HepG2 (cell line): ENCODE measurements around the gene BHMT. TPM values are rescaled to one million over a fixed set of nuclear protein-coding genes. Genes with fewer than 3 reads are reported as not detected.

Experiments
- ATAC-seq: fragments of 200-7000 bp; cut with Tn5 transposase; 3 replicates; pipeline ENCODE4 v1.9.1; 2020; ENCODE audit warnings: mild to moderate bottlenecking, moderate library complexity
- BruUV-seq: library from RNA; stranded (reverse); fragments of 400-500 nt; replicated peaks from 2 replicates; lab custom pipeline; 2021; lab: Mats Ljungman, UMichigan
- CTCF ChIA-PET: fragments of 300-600 bp; formaldehyde crosslinking; extraction: SDS; loops from one replicate; lab custom pipeline; 2021; ENCODE audit warnings: low total read pairs, inconsistent platforms, low intra/inter-chr PET ratio; lab: Yijun Ruan, JAX
- POLR2A ChIA-PET: fragments of 350-600 bp; sonication (Branson Sonifier 250); formaldehyde crosslinking; loops from one replicate; lab custom pipeline; 2020; ENCODE audit warnings: antibody characterized with exemption, inconsistent platforms; lab: Yijun Ruan, JAX
- DNase-seq: peaks from one replicate; pipeline ENCODE4 v3.0.0-alpha.2; 2015; ENCODE audit warnings: low spot score
- FAIRE-seq: peaks from 3 replicates; lab custom pipeline; 2011; peaks lifted over from hg19 to GRCh38; lab: Jason Lieb, UNC
- H2AFZ ChIP-seq: one replicate; pipeline ENCODE4 v1.6.1; 2011; ENCODE audit warnings: low read length, inconsistent platforms
- H3K27ac ChIP-seq: fragments of 300-600 bp; 3 replicates; pipeline ENCODE4 v1.8.0; 2011; ENCODE audit warnings: mixed run types, mild to moderate bottlenecking, mixed read lengths, low read length, inconsistent platforms; ENCODE audit not compliant: insufficient read depth; ENCODE audit errors: extremely low read length
- H3K27me3 ChIP-seq, 2 experiments: fragments of 200-600 bp in 1 of 2; 2 replicates in 1 of 2; 3 replicates in 1 of 2; pipeline versions ENCODE4 v1.6.0 to v1.8.0; 2011; ENCODE audit warnings: low read length in 2 of 2, mild to moderate bottlenecking in 2 of 2, moderate library complexity in 2 of 2, inconsistent platforms in 1 of 2; ENCODE audit not compliant: insufficient read depth in 2 of 2, control insufficient read depth in 1 of 2
- H3K36me3 ChIP-seq, 2 experiments: fragments of 200-600 bp in 1 of 2; replicated peaks in 1 of 2; 2 replicates in 1 of 2; 3 replicates in 1 of 2; pipeline versions ENCODE4 v1.5.1 to v1.8.0; 2011; ENCODE audit warnings: low read length in 2 of 2, inconsistent platforms in 1 of 2; ENCODE audit not compliant: insufficient read depth in 2 of 2, control insufficient read depth in 1 of 2
- H3K4me1 ChIP-seq: 2 replicates; pipeline ENCODE4 v1.5.1; 2012; ENCODE audit warnings: low read length, inconsistent platforms; ENCODE audit not compliant: insufficient read depth
- H3K4me2 ChIP-seq: 2 replicates; pipeline ENCODE4 v1.6.0; 2011; ENCODE audit warnings: low read depth, low read length, inconsistent platforms
- H3K4me3 ChIP-seq, 3 experiments: fragments of 200-600 bp in 1 of 3; sonication (generic), shearing (Covaris generic) in 1 of 3; replicated peaks in 1 of 3; 2 replicates each; pipeline ENCODE4 v1.5.1; 2011 to 2016; ENCODE audit warnings: low read length in 3 of 3, inconsistent platforms in 2 of 3, low read depth in 2 of 3, mild to moderate bottlenecking in 2 of 3, control low read depth in 1 of 3, mixed read lengths in 1 of 3; ENCODE audit not compliant: insufficient read depth in 1 of 3
- H3K79me2 ChIP-seq: one replicate; pipeline ENCODE4 v1.6.1; 2011; ENCODE audit warnings: low read length, inconsistent platforms; ENCODE audit not compliant: insufficient read depth
- H3K9ac ChIP-seq: 2 replicates; pipeline ENCODE4 v1.6.0; 2011; ENCODE audit warnings: mild to moderate bottlenecking, low read depth, low read length, inconsistent platforms; ENCODE audit not compliant: insufficient read depth
- H3K9me3 ChIP-seq: 2 replicates; pipeline ENCODE4 v1.5.1; 2012; ENCODE audit warnings: mild to moderate bottlenecking, low read length
- H4K20me1 ChIP-seq: 2 replicates; pipeline ENCODE4 v1.6.0; 2011; ENCODE audit warnings: inconsistent platforms, mild to moderate bottlenecking, low read length, moderate library complexity; ENCODE audit not compliant: insufficient read depth
- EED ChIP-seq: sonication (generic); formaldehyde crosslinking; IDR thresholded peaks from 2 replicates; pipeline ENCODE4 v1.5.0; 2020; ENCODE audit warnings: mild to moderate bottlenecking, missing genetic modification reagents
- HDAC6 ChIP-seq: fragments of 200-600 bp; sonication (generic); IDR thresholded peaks from 2 replicates; pipeline ENCODE4 v1.7.0; 2017; ENCODE audit warnings: mild to moderate bottlenecking, antibody characterized with exemption, low read length, low read depth
- HOXA5 ChIP-seq: sonication (generic); formaldehyde crosslinking; IDR thresholded peaks from 2 replicates; pipeline ENCODE4 v1.4.0; 2020; ENCODE audit warnings: missing genetic modification reagents
- KMT2A ChIP-seq: sonication (generic); formaldehyde crosslinking; IDR thresholded peaks from 2 replicates; pipeline ENCODE4 v1.4.0; 2020; ENCODE audit warnings: missing genetic modification reagents
- REL ChIP-seq: sonication (generic); formaldehyde crosslinking; conservative IDR thresholded peaks from 2 replicates; pipeline ENCODE4 v1.8.0; 2022; ENCODE audit warnings: mild to moderate bottlenecking, missing genetic modification reagents, moderate library complexity
- SATB2 ChIP-seq: sonication (generic); formaldehyde crosslinking; IDR thresholded peaks from 2 replicates; pipeline ENCODE4 v1.5.0; 2020; ENCODE audit warnings: missing genetic modification reagents
- SETDB1 ChIP-seq: sonication (generic); formaldehyde crosslinking; IDR thresholded peaks from 2 replicates; pipeline ENCODE4 v1.5.1; 2020; ENCODE audit warnings: missing genetic modification reagents, mild to moderate bottlenecking, borderline replicate concordance
- SMARCC2 ChIP-seq: fragments of 450-650 bp; IDR thresholded peaks from 2 replicates; pipeline ENCODE4 v1.6.1; 2017; ENCODE audit warnings: antibody characterized with exemption, mild to moderate bottlenecking
- SPEN ChIP-seq: sonication (generic); formaldehyde crosslinking; IDR thresholded peaks from 2 replicates; pipeline ENCODE4 v1.5.1; 2020; ENCODE audit warnings: low read depth, mild to moderate bottlenecking, missing genetic modification reagents
- SSRP1 ChIP-seq: IDR thresholded peaks from 2 replicates; pipeline ENCODE4 v1.6.1; 2016; ENCODE audit warnings: control low read depth
- ZNF232 ChIP-seq: sonication (generic); formaldehyde crosslinking; IDR thresholded peaks from 2 replicates; pipeline ENCODE4 v1.4.0; 2020; ENCODE audit warnings: missing genetic modification reagents, borderline replicate concordance
- ZNF30 ChIP-seq: sonication (generic); formaldehyde crosslinking; IDR thresholded peaks from 2 replicates; pipeline ENCODE4 v1.5.0; 2020; ENCODE audit warnings: mild to moderate bottlenecking, missing genetic modification reagents
- ZNF83 ChIP-seq: sonication (generic); formaldehyde crosslinking; IDR thresholded peaks from 2 replicates; pipeline ENCODE4 v1.4.0; 2020; ENCODE audit warnings: missing genetic modification reagents, mild to moderate bottlenecking, borderline replicate concordance
- WGBS: methylation state at CpG from one replicate; pipeline ENCODE4 v1.1.6; 2017; ENCODE audit warnings: low lambda C conversion rate; 5-methylcytosine and 5-hydroxymethylcytosine counted together
- in situ Hi-C: cut with HindIII; loops from 2 replicates; pipeline ENCODE4 v1.10.0; 2017; ENCODE audit warnings: low pct_unique_long_range_greater_than_20kb; ENCODE audit not compliant: extremely low pct_ligation_motif_present
- intact Hi-C: fragments of 100-400 bp; cut with micrococcal nuclease; formaldehyde crosslinking; loops from one replicate; pipeline ENCODE4 v1.10.0; 2022; ENCODE audit not compliant: unreplicated experiment
- polyA plus RNA-seq, 8 experiments: library from polyadenylated mRNA; depleted of rRNA in 3 of 8; stranded (reverse) in 7 of 8; unstranded in 1 of 8; fragments of >200 nt; fragmentation: Illumina TruSeq in 4 of 8; extraction: Trizol in 4 of 8; gene quantifications; 2 replicates each; pipeline versions ENCODE4 v1.2.1 to v1.2.3, GENCODE V29; 2011 to 2016; ENCODE audit warnings: low read depth in 4 of 8, missing spikeins in 1 of 8, mixed read lengths in 1 of 8; ENCODE audit not compliant: insufficient read depth in 1 of 8
- total RNA-seq, 5 experiments: library from RNA; depleted of rRNA; stranded (reverse); fragments of >200 nt; fragmentation: Illumina TruSeq; extraction: Trizol; gene quantifications; 2 replicates each; pipeline ENCODE4 v1.2.3, GENCODE V29; 2016; ENCODE audit warnings: low read depth in 1 of 5
- TF ChIP-seq, protein P1 (sequence below): sonication (generic); formaldehyde crosslinking; IDR thresholded peaks from 2 replicates; pipeline ENCODE4 v1.5.0; 2020; ENCODE audit warnings: mild to moderate bottlenecking, missing genetic modification reagents

BHMT gene
- total and polyA plus RNA-seq, 2 of the 13 experiments (the other 11 are each of a cell fraction or from before 2014, with no cell fraction given): 0.40 to 6.4 TPM

DNA sequence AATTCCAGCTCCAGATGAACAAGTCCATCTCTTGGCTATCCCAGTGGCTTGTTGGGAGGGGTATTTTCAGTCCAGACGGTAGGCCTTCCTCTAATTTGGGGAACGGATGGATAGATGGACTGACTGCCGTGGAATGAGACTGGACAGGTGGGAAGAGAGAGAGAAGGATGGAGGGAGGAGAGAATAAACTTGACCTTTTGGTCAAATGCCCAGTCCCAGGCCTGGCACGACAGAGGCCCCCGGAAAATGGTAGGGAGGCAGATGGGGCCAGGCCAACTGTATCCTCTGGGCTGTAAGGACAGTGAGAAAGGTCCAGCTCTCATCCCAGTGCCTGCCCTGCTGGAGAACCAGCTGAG, 1.1 kb downstream of the BHMT start:
- no TSS peak for BruUV-seq
- FAIRE-seq (no peak), DNase-seq (no peak), ATAC-seq (no peak)
- Histone ChIP-seq H3K27me3 (peaks cover 0 to 15% of the 10 kb centered on the region in 2 experiments; a peak in 4 of 5 replicates), H3K9me3 (no peaks in the 10 kb centered on the region), H3K27ac (no peak overlapping the region), H3K4me3 (0 out of 6 replicates have a peak overlapping the region, but pooled peaks of 2 of the 3 experiments have one; percentile 58 to 67), H3K36me3 (no peaks in the 10 kb centered on the region), H3K9ac (no peak overlapping the region), H2AFZ (no peak overlapping the region), H3K79me2 (no peaks in the 10 kb centered on the region), H3K4me1 (peaks cover 48% of the 10 kb centered on the region), H4K20me1 (no peaks in the 10 kb centered on the region), H3K4me2 (peak overlapping the region; percentile 66)
- ChIA-PET POLR2A (no interaction called here), CTCF (no interaction called here)
- no peak for TF ChIP-seq HOXA5
- TF ChIP-seq KMT2A (CRISPR knock-in tag): 0 out of 2 replicates have a peak, but pooled peaks have one; percentile 19
- no peak for TF ChIP-seq HDAC6
- TF ChIP-seq SATB2: no peak
- TF ChIP-seq EED: no peak
- TF ChIP-seq ZNF83 (CRISPR knock-in tag): no peak
- no peak for TF ChIP-seq ZNF232 (CRISPR knock-in tag)
- no peak for TF ChIP-seq ZNF30 (CRISPR knock-in tag)
- 37% methylated on average over 5 of the region's 5 CpGs for WGBS
- intact Hi-C loops (no loop called here), in situ Hi-C loops (no loop called here)

DNA sequence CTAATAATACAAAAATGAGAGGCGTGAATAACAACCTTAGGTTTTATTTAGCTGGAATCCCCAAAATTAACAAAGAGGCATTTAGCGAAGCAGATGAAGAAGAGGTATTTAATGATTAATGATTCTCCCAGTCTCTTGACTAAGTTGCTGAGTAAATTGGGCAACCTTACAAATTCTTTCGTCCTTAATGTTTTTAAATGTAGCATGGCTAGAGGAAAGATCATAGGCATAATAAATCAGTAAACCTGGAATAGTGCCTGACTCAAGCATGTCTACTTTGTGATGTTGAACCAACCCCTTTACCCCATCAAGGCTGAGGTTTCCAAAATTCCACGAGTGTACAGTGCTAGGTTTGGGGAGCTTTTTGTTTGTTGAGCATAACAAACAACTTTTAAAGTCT, 7.9 kb downstream of the BHMT start:
- Histone ChIP-seq H3K27ac (no peak overlapping the region), H4K20me1 (no peaks in the 10 kb centered on the region), H3K27me3 (no peaks in the 10 kb centered on the region), H2AFZ (no peak overlapping the region), H3K9me3 (no peaks in the 10 kb centered on the region), H3K4me2 (no peak overlapping the region), H3K79me2 (no peaks in the 10 kb centered on the region), H3K4me1 (no peaks in the 10 kb centered on the region), H3K9ac (no peak overlapping the region), H3K4me3 (no peak overlapping the region), H3K36me3 (no peaks in the 10 kb centered on the region)
- intact Hi-C loops (no loop called here), in situ Hi-C loops (no loop called here)
- ATAC-seq: no peak
- no peak for FAIRE-seq
- ChIA-PET CTCF (no interaction called here), POLR2A (no interaction called here)
- DNase-seq: no peak
- no peak for TF ChIP-seq SMARCC2
- TF ChIP-seq SSRP1 (CRISPR knock-in tag): no peak
- TF ChIP-seq REL: no peak
- TF ChIP-seq, protein P1, sequence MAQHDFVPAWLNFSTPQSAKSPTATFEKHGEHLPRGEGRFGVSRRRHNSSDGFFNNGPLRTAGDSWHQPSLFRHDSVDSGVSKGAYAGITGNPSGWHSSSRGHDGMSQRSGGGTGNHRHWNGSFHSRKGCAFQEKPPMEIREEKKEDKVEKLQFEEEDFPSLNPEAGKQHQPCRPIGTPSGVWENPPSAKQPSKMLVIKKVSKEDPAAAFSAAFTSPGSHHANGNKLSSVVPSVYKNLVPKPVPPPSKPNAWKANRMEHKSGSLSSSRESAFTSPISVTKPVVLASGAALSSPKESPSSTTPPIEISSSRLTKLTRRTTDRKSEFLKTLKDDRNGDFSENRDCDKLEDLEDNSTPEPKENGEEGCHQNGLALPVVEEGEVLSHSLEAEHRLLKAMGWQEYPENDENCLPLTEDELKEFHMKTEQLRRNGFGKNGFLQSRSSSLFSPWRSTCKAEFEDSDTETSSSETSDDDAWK (CRISPR knock-in tag): no peak
- TF ChIP-seq SETDB1: no peak
- no peak for TF ChIP-seq SPEN (CRISPR knock-in tag)
- WGBS: 52% methylated on average over 4 of the region's 4 CpGs
- no TSS peak for BruUV-seq
